ENCODE measurements around the gene RASA4B. TPM values are rescaled to one million over a fixed set of nuclear protein-coding genes. Genes with fewer than 3 reads are reported as not detected.

RASA4B gene
- total and polyA plus RNA-seq, 2 donors (not counting 3 experiments of a cell fraction or from before 2014, with no cell fraction given): 3.2 to 9.8 TPM

- H3K9me3 ChIP-seq (replicated peaks; ENCODE audit: control insufficient read depth, insufficient read depth, low read length): no peaks in the 10 kb centered on the region
- H3K4me1 ChIP-seq (ENCODE audit: control insufficient read depth, extremely low read depth, insufficient read depth, low read length): peaks cover 4% of the 10 kb centered on the region
- no peak overlapping the region for H3K4me3 ChIP-seq (replicated peaks in 1 of 3; ENCODE audit: insufficient read depth in 1 of 3, low read depth in 1 of 3, low read length in 3 of 3)
- peaks cover 6% of the 10 kb centered on the region for H3K79me2 ChIP-seq (ENCODE audit: control insufficient read depth, insufficient read depth, low read length)
- H3K9me1 ChIP-seq (replicated peaks; ENCODE audit: control insufficient read depth, extremely low read depth, insufficient read depth, low read length): no peaks in the 10 kb centered on the region
- no peak overlapping the region for H3K27ac ChIP-seq (ENCODE audit: insufficient read depth, low read depth, low read length)
- H4K20me1 ChIP-seq (replicated peaks; ENCODE audit: control insufficient read depth, extremely low read depth, insufficient read depth, low read length): no peaks in the 10 kb centered on the region
- no peak overlapping the region for H2AFZ ChIP-seq (ENCODE audit: low read depth, low read length)
- H3K27me3 ChIP-seq (ENCODE audit: control insufficient read depth in 2 of 2, insufficient read depth in 2 of 2, low read length in 2 of 2): no peaks in the 10 kb centered on the region
- H3K36me3 ChIP-seq (ENCODE audit: control insufficient read depth in 2 of 2, extremely low read depth in 1 of 2, insufficient read depth in 2 of 2, low read length in 2 of 2): peaks cover 4 to 9% of the 10 kb centered on the region in 2 experiments
- intact Hi-C loops (cut with micrococcal nuclease): no loop called here
- FAIRE-seq (no peak), DNase-seq (ENCODE audit: low read depth, low spot score) (no peak)
- no peak overlapping the region for H3K4me2 ChIP-seq (ENCODE audit: insufficient read depth, low read length)
- dilution Hi-C loops (cut with MboI; ENCODE audit: extremely low pct_ligation_motif_present, low sequenced_read_pairs): no loop called here
- TF ChIP-seq JUN (IDR thresholded peaks at IDR 0.05; ENCODE audit: borderline replicate concordance, insufficient read depth, insufficient read length, low read depth) (no peak), MYC (IDR thresholded peaks at IDR 0.05; ENCODE audit: low read depth, low read length) (no peak), MAX (IDR thresholded peaks at IDR 0.05; ENCODE audit: insufficient read depth, insufficient read length) (no peak), POLR2A (IDR thresholded peaks at IDR 0.05; ENCODE audit: low read depth, low read length) (no peak), CTCF (IDR thresholded peaks at IDR 0.05; ENCODE audit: extremely low read depth in 1 of 2, insufficient read depth in 1 of 2, low read depth in 1 of 2, low read length in 2 of 2) (no peak), POLR2AphosphoS5 (IDR thresholded peaks at IDR 0.05; ENCODE audit: insufficient read depth, low read depth, low read length) (no peak), FOS (IDR thresholded peaks at IDR 0.05; ENCODE audit: borderline replicate concordance, insufficient read depth, low read length) (no peak), GATA2 (IDR thresholded peaks at IDR 0.05; ENCODE audit: insufficient read depth, insufficient read length, low read depth, low read length) (no peak), EZH2 (IDR thresholded peaks at IDR 0.05; ENCODE audit: borderline replicate concordance, low read depth, low read length, severe bottlenecking) (no peak)
- BruUV-seq (replicated peaks): no TSS peak
- ChIA-PET CTCF (interaction anchor here (0.8 kb wide), 1 partner anchor 56 kb away, joined by 3 read pairs; no protein-coding TSS in a partner anchor), POLR2A (no interaction called here)
- no peak overlapping the region for H3K9ac ChIP-seq (replicated peaks; ENCODE audit: extremely low read depth, insufficient read depth, low read length)
Measured at GRCh38 chr7:102460467-102460866, 57.1 kb downstream of the RASA4B start.

Data from endothelial cell of umbilical vein (primary cell).